KOPT-K1 (cell line): ENCODE data around the gene PACS1.
A peak's percentile ranks its signal among the peaks of the same experiment; 100 is the strongest.

ENCODE experiments used
- H3K27ac ChIP-seq: fragments of 200-600 bp; sonication (generic); 2 replicates; pipeline ENCODE4 v1.5.1; 2016; ENCODE audit warnings: antibody characterized with exemption, mild to moderate bottlenecking, low read depth, low read length; ENCODE audit not compliant: poor library complexity, severe bottlenecking
- H3K36me3 ChIP-seq: fragments of 200-600 bp; sonication (generic); 2 replicates; pipeline ENCODE4 v1.5.1; 2017; ENCODE audit warnings: antibody characterized with exemption, mild to moderate bottlenecking, low read length, moderate library complexity; ENCODE audit not compliant: insufficient read depth
- H3K9me3 ChIP-seq: fragments of 200-600 bp; sonication (generic); 2 replicates; pipeline ENCODE4 v1.5.1; 2017; ENCODE audit warnings: antibody characterized with exemption, low read length, mild to moderate bottlenecking; ENCODE audit not compliant: insufficient read depth, poor library complexity, severe bottlenecking

Gene PACS1

GRCh38 chr11:66124564-66124963 lies 54.5 kb downstream of the PACS1 start:
- H3K9me3 ChIP-seq, result no peaks in the 10 kb centered on the region
- H3K27ac ChIP-seq, result no peak overlapping the region
- no peaks in the 10 kb centered on the region for H3K36me3 ChIP-seq

GRCh38 chr11:66126064-66126463 lies 56.0 kb downstream of the PACS1 start:
- Histone ChIP-seq H3K9me3 (no peaks in the 10 kb centered on the region), H3K36me3 (no peaks in the 10 kb centered on the region), H3K27ac (peak overlapping the region; percentile 47)

- Histone ChIP-seq H3K36me3 (no peaks in the 10 kb centered on the region), H3K9me3 (no peaks in the 10 kb centered on the region), H3K27ac (peak overlapping the region; percentile 47)
These were observed 56.9 kb downstream of the PACS1 start for GRCh38 chr11:66126808-66127555.

- H3K27ac ChIP-seq, result no peak overlapping the region
- no peaks in the 10 kb centered on the region for H3K36me3 ChIP-seq
- H3K9me3 ChIP-seq, result no peaks in the 10 kb centered on the region
These were observed 60.9 kb downstream of the PACS1 start for GRCh38 chr11:66130978-66131377.

- H3K36me3 ChIP-seq, result no peaks in the 10 kb centered on the region
- no peaks in the 10 kb centered on the region for H3K9me3 ChIP-seq
- H3K27ac ChIP-seq, result no peak overlapping the region
These were observed 62.0 kb downstream of the PACS1 start for GRCh38 chr11:66131937-66132632.

- no peak overlapping the region for H3K27ac ChIP-seq
These were observed 63.2 kb downstream of the PACS1 start for GRCh38 chr11:66133216-66133775.

GRCh38 chr11:66136752-66137123 lies 66.7 kb downstream of the PACS1 start:
- no peak overlapping the region for H3K27ac ChIP-seq
- H3K9me3 ChIP-seq, result no peaks in the 10 kb centered on the region
- no peaks in the 10 kb centered on the region for H3K36me3 ChIP-seq

More at GRCh38 chr11:66133216-66133775, 63.2 kb downstream of the PACS1 start:
- no peaks in the 10 kb centered on the region for H3K9me3 ChIP-seq
- H3K36me3 ChIP-seq, result no peaks in the 10 kb centered on the region

GRCh38 chr11:66139817-66140404 lies 69.8 kb downstream of the PACS1 start:
- Histone ChIP-seq H3K27ac (no peak overlapping the region), H3K36me3 (no peaks in the 10 kb centered on the region), H3K9me3 (no peaks in the 10 kb centered on the region)

- Histone ChIP-seq H3K27ac (no peak overlapping the region), H3K9me3 (no peaks in the 10 kb centered on the region), H3K36me3 (no peaks in the 10 kb centered on the region)
These were observed 72.5 kb downstream of the PACS1 start for GRCh38 chr11:66142370-66143263.

GRCh38 chr11:66143264-66143566 lies 73.1 kb downstream of the PACS1 start:
- Histone ChIP-seq H3K9me3 (no peaks in the 10 kb centered on the region), H3K27ac (no peak overlapping the region), H3K36me3 (no peaks in the 10 kb centered on the region)

GRCh38 chr11:66143996-66144678 lies 74.1 kb downstream of the PACS1 start:
- Histone ChIP-seq H3K9me3 (no peaks in the 10 kb centered on the region), H3K36me3 (no peaks in the 10 kb centered on the region), H3K27ac (no peak overlapping the region)

- Histone ChIP-seq H3K9me3 (no peaks in the 10 kb centered on the region), H3K36me3 (no peaks in the 10 kb centered on the region), H3K27ac (no peak overlapping the region)
These were observed 76.0 kb downstream of the PACS1 start for GRCh38 chr11:66146074-66146473.

- H3K27ac ChIP-seq, result no peak overlapping the region
- no peaks in the 10 kb centered on the region for H3K9me3 ChIP-seq
- H3K36me3 ChIP-seq, result no peaks in the 10 kb centered on the region
These were observed 76.9 kb downstream of the PACS1 start for GRCh38 chr11:66146940-66147339.

GRCh38 chr11:66150140-66150539 lies 80.1 kb downstream of the PACS1 start:
- Histone ChIP-seq H3K36me3 (no peaks in the 10 kb centered on the region), H3K9me3 (no peaks in the 10 kb centered on the region), H3K27ac (no peak overlapping the region)
